ENCODE measurements around the gene PLXNA2.

- TF ChIP-seq CTCF (IDR thresholded peaks at IDR 0.05; ENCODE audit: borderline replicate concordance, extremely low read depth, low read length, poor library complexity, severe bottlenecking) (no peak), EZH2 (IDR thresholded peaks at IDR 0.05; ENCODE audit: borderline replicate concordance, low read depth, low read length, severe bottlenecking) (no peak)
These were observed 70.0 kb downstream of the PLXNA2 start for GRCh38 chr1:208174200-208174599.
